ENCODE data around the gene CTTNBP2NL.

The CTTNBP2NL gene

DNA sequence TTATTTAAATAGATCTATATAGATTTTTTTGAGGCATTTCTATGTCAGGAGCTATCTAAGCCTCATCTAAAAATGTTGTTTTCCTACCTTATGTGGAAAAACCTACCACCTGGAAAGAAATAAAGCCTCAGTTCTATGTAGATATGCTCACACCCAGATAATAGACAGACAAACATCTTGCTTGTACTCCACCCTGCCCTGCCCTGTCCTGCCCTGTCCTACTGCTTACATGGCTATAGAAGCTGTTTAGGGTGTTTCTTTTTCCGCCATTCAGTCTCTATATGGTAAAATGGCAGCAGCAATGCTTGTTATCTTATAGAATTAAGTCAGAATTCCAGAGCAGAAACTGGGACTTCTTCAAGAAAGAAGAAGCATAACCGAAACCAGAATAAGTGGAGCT is 13.4 kb downstream of the CTTNBP2NL start:
- H4K20me1 ChIP-seq (ENCODE audit: insufficient read depth), result no peaks in the 10 kb centered on the region
- TF ChIP-seq, protein P1, sequence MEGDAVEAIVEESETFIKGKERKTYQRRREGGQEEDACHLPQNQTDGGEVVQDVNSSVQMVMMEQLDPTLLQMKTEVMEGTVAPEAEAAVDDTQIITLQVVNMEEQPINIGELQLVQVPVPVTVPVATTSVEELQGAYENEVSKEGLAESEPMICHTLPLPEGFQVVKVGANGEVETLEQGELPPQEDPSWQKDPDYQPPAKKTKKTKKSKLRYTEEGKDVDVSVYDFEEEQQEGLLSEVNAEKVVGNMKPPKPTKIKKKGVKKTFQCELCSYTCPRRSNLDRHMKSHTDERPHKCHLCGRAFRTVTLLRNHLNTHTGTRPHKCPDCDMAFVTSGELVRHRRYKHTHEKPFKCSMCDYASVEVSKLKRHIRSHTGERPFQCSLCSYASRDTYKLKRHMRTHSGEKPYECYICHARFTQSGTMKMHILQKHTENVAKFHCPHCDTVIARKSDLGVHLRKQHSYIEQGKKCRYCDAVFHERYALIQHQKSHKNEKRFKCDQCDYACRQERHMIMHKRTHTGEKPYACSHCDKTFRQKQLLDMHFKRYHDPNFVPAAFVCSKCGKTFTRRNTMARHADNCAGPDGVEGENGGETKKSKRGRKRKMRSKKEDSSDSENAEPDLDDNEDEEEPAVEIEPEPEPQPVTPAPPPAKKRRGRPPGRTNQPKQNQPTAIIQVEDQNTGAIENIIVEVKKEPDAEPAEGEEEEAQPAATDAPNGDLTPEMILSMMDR (conservative IDR thresholded peaks at IDR 0.05; ENCODE audit: low read depth, low read length), result no peak
- H3K4me1 ChIP-seq (ENCODE audit: low read depth, poor library complexity, severe bottlenecking), result no peaks in the 10 kb centered on the region
- H3K4me2 ChIP-seq, result no peak overlapping the region
- H3K27me3 ChIP-seq (ENCODE audit: insufficient read depth, low read depth), result no peaks in the 10 kb centered on the region
- H2AFZ ChIP-seq (ENCODE audit: low read depth), result no peak overlapping the region
- no peak overlapping the region for H3K4me3 ChIP-seq (IDR thresholded peaks at IDR 0.05; ENCODE audit: insufficient read depth, low read depth, low read length)
- no peak overlapping the region for H3K27ac ChIP-seq
- no peak overlapping the region for H3K9ac ChIP-seq
- H3K36me3 ChIP-seq (ENCODE audit: insufficient read depth), result no peaks in the 10 kb centered on the region
- H3K79me2 ChIP-seq (ENCODE audit: insufficient read depth, low read depth), result no peaks in the 10 kb centered on the region

DNA sequence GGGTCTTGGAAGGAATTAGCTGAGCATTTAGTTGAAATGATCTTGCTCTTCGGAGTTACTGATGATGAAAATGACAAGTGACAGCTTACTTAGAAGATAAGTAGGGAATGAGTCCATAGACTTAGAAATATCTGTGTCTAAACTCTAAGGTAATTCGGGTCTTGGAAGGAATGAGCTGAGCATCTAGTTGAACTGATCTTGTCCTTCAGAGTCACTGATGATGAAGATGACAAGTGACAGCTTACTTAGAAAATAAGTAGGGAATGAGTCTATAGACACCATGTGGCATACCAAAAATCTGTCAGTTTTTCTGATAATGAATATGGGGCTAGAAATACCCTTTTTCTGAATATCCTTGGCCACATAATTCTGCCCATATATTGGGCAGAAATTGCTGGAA is 14.7 kb downstream of the CTTNBP2NL start:
- Histone ChIP-seq H3K36me3 (ENCODE audit: insufficient read depth) (no peaks in the 10 kb centered on the region), H3K9ac (no peak overlapping the region), H3K4me1 (ENCODE audit: low read depth, poor library complexity, severe bottlenecking) (no peaks in the 10 kb centered on the region), H3K27me3 (ENCODE audit: insufficient read depth, low read depth) (no peaks in the 10 kb centered on the region), H3K27ac (no peak overlapping the region), H3K4me3 (IDR thresholded peaks at IDR 0.05; ENCODE audit: insufficient read depth, low read depth, low read length) (no peak overlapping the region), H2AFZ (ENCODE audit: low read depth) (no peak overlapping the region), H3K79me2 (ENCODE audit: insufficient read depth, low read depth) (no peaks in the 10 kb centered on the region), H3K4me2 (no peak overlapping the region), H4K20me1 (ENCODE audit: insufficient read depth) (no peaks in the 10 kb centered on the region)
- TF ChIP-seq, protein P1 (conservative IDR thresholded peaks at IDR 0.05; ENCODE audit: low read depth, low read length), result no peak

DNA sequence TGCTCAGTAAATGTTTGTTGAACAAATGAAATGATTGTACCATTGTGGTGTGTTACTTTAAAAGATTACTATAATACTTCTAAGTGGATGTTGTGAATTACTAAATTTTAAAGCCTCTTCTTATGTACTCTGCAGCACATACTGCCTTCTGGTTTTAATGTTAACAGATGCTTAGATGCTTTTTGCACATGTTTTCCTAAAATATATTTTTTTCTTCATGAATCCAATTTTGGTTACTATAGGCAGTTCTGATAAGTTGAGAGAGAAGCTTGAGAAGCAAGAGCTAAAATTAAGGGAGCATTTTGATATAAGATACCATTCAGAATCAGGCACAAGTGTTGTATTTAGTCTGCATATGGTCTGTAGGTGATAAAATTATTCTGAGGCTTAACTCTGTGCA is 21.3 kb downstream of the CTTNBP2NL start:
- Histone ChIP-seq H3K27me3 (ENCODE audit: insufficient read depth, low read depth) (no peaks in the 10 kb centered on the region), H2AFZ (ENCODE audit: low read depth) (no peak overlapping the region), H3K27ac (no peak overlapping the region), H3K4me3 (IDR thresholded peaks at IDR 0.05; ENCODE audit: insufficient read depth, low read depth, low read length) (no peak overlapping the region), H3K4me2 (no peak overlapping the region), H3K79me2 (ENCODE audit: insufficient read depth, low read depth) (no peaks in the 10 kb centered on the region), H3K9ac (no peak overlapping the region), H3K4me1 (ENCODE audit: low read depth, poor library complexity, severe bottlenecking) (no peaks in the 10 kb centered on the region), H4K20me1 (ENCODE audit: insufficient read depth) (no peaks in the 10 kb centered on the region), H3K36me3 (ENCODE audit: insufficient read depth) (no peaks in the 10 kb centered on the region)
- TF ChIP-seq, protein P1 (conservative IDR thresholded peaks at IDR 0.05; ENCODE audit: low read depth, low read length), result no peak

DNA sequence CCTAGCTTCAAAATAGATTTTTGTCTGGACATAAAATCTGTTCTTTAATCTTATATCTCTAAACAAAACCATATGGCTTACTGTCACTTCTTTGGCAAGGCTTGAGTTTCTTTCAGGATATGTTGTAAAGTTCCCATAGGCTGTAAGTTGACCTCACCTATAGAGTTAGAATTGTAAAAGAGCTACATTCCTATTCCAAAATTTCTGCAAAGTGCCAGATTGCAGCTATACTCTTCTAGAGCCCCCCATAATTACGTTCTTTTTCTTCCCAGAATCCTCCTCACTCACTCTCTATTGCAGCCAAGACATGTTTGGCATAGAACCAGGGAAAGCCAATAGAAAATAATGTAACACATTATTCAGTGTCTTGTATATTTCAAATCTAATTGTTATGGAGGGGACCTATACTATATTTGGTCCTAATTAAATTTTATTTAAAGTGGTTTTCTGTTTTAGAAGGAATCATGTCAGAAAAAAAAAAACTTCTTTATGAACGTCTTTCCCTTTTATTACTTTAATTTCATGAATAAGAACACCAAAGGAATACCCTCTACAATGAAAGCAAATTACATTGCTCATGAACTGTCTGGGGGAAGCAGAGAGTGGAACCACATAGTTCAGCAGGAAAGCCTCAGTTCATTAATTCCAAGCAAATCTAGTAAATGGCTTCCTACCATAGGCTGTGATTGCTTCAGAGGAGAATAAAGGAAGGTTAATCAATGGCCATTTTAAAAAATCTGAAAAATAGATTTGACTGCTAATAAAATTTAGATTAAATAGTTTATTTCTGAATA is 22.3 kb downstream of the CTTNBP2NL start:
- Histone ChIP-seq H3K9ac (no peak overlapping the region), H3K4me1 (ENCODE audit: low read depth, poor library complexity, severe bottlenecking) (no peaks in the 10 kb centered on the region), H2AFZ (ENCODE audit: low read depth) (no peak overlapping the region), H3K79me2 (ENCODE audit: insufficient read depth, low read depth) (no peaks in the 10 kb centered on the region), H3K36me3 (ENCODE audit: insufficient read depth) (no peaks in the 10 kb centered on the region), H3K27me3 (ENCODE audit: insufficient read depth, low read depth) (no peaks in the 10 kb centered on the region), H4K20me1 (ENCODE audit: insufficient read depth) (no peaks in the 10 kb centered on the region), H3K4me3 (IDR thresholded peaks at IDR 0.05; ENCODE audit: insufficient read depth, low read depth, low read length) (no peak overlapping the region), H3K4me2 (no peak overlapping the region), H3K27ac (no peak overlapping the region)
- TF ChIP-seq, protein P1 (conservative IDR thresholded peaks at IDR 0.05; ENCODE audit: low read depth, low read length), result no peak
